HEK293T (cell line): ENCODE results near the gene DDX47.

Experiments used
- ARNT ChIP-seq: fragments of 450-650 bp; IDR thresholded peaks from 2 replicates; pipeline ENCODE4 v1.6.1; 2017; ENCODE audit warnings: mild to moderate bottlenecking
- FOXA1 ChIP-seq: fragments of 450-650 bp; IDR thresholded peaks from 2 replicates; pipeline ENCODE4 v1.6.1; 2016; ENCODE audit warnings: mild to moderate bottlenecking
- FOXK2 ChIP-seq: fragments of 450-650 bp; IDR thresholded peaks from 2 replicates; pipeline ENCODE4 v1.6.1; 2016; ENCODE audit warnings: mild to moderate bottlenecking
- HDGF ChIP-seq: fragments of 450-650 bp; IDR thresholded peaks from 2 replicates; pipeline ENCODE4 v1.6.1; 2017; ENCODE audit warnings: antibody characterized with exemption, borderline replicate concordance
- L3MBTL2 ChIP-seq: fragments of 450-650 bp; conservative IDR thresholded peaks from 2 replicates; pipeline ENCODE4 v1.6.1; 2016; ENCODE audit warnings: mild to moderate bottlenecking
- NFRKB ChIP-seq: fragments of 450-650 bp; IDR thresholded peaks from 2 replicates; pipeline ENCODE4 v1.6.1; 2016; ENCODE audit warnings: mild to moderate bottlenecking, moderate library complexity
- TARDBP ChIP-seq: fragments of 450-650 bp; IDR thresholded peaks from 2 replicates; pipeline ENCODE4 v1.6.1; 2016

DNA sequence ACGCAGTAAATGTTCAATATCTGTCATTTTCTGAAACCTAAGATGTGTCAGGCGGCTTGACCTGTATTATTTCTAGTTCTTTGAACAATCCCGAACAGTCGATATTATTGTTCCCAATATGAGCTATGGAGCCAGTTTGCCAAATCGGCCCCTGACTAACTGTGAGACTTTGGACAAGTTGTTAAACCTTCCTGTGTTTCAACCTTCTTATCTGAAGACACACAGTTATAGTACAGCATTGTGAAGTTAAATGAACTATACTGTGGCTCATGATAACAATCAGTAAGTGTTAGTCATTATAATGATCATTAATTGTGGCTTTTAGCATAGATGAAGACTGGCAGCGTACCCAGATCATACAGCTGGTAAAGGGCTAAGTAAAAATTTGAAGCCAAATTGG, 23.4 kb downstream of the DDX47 start:
- TF ChIP-seq ARNT (no peak), HDGF (no peak), NFRKB (no peak), L3MBTL2 (no peak), TARDBP (no peak), FOXK2 (no peak), FOXA1 (no peak)
